Stimulated activated CD4-positive, alpha-beta T cell treated with anti-CD3 and anti-CD28 coated beads, Interleukin-4, amount 100 ng/mL, for 48 hours (primary cell): ENCODE data around the gene CDH12.
"Not testable (repeated sequence)": the region's sequence is repeated elsewhere in the genome, so short reads cannot be mapped to it uniquely, and the experiment has no call there.

Experiments
- DNase-seq, 2 donors: peaks; one replicate each; pipeline ENCODE4 v3.0.0-alpha.2; 2020; ENCODE audit warnings: low read depth in 2 of 2

Gene CDH12

DNA sequence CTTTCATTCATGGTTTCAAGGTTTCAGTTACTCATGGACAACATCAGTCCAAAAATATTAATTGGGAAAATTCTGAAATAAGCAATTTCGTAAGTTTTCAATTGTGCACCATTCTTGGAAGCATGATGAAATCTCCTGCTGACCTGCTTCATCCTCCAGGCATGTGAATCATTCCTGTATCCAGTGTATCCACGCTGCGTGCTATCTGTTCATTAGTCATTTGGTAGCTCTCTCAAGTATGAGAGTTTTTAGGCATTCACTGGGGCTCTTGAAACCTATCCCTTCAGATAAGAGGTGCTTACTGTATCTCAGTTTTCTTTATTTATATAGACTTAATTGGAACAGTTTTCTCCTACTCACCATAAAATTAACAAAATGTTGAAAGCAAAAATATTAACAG lies 293.0 kb downstream of the CDH12 start:
- no peak for DNase-seq

DNA sequence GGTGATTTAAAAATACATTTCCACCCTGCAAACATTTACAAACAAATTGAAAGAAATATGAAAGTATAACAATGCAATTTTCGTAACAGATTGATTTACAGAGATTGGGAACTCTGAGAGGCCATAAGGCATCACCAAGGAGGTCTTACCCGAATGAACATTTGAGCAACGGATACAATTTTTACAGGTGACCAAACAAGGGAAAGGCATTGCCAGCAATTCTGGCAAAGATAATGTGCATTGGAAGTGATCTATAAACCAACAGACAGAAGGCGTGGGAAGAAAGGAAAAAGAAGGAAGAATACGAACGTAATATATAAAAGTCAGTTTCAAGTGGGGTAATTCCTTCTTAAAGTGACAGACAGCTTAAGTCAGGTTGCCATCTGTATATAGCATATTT lies 295.9 kb downstream of the CDH12 start:
- no peak for DNase-seq

DNA sequence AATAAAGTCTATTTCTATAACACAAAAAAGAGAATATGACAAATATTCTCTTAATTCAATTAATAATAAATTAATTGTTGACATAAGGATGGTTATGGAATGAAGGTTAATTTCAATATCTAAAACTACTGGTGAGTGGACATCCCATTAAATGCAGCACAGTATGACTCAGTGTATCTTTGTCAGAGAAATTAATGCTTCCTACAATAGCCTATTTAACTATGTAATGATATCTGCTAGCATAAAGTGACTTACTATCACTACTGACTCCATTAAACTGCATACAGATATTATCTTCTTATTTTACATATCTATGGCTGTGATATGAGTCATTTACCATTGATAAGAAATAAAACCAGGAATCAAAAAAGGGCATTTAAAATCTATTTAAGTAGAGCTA lies 298.7 kb downstream of the CDH12 start:
- DNase-seq = no peak

DNA sequence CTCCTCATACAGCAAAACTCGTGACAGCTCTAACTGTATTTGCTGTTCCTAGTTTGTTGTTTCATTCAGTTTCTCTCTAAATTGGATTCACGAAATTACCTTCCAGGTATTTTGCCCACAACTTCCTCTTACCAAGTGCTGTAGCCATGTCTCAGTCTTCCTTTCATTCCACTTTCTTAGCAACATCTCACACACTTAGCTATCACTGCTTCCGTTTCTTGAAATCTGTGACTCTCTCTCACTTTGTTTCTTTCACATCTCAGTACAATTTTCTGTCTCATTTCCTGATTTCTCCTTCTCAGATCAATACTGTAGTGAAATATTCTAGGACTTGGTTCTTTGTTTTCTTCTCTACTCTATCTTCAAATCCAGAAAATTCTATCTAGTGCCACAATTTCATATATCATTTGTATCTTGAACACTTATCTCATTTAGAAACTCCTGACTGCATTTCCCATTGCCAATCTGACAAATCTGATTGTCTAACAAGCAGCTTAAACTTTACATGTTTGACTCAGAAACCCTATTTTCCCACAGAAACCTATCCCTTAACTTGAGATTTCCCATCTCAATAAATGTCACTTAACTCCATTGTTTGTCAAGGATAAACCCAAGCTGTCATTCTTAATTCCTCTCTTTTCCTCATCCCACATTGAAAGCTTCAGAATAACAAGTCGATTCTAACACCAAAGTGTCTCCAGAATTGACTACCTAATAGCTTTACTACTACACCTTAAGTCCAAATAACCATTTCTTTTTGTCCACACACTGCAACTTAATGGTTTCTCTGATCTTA lies 303.1 kb downstream of the CDH12 start:
- no peak for DNase-seq

DNA sequence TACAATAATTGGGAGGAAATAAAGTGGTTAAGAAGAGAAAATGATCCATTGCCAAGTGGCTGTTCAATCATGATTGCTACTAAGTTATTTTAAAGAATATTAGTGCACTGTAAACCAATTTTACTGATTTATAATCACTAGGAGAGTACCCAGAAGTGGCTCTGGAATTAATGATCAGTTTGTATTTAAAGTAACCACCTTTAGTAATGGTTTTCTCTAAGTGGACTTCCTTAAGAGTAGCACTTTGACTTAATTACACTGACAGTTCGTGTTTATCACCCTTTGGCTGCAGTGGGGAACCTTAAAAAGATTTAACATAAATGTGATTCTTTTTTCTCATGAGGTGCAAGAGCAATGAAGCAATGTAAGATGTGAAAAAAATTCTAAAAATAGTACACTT lies 310.8 kb downstream of the CDH12 start:
- DNase-seq = no peak

DNA sequence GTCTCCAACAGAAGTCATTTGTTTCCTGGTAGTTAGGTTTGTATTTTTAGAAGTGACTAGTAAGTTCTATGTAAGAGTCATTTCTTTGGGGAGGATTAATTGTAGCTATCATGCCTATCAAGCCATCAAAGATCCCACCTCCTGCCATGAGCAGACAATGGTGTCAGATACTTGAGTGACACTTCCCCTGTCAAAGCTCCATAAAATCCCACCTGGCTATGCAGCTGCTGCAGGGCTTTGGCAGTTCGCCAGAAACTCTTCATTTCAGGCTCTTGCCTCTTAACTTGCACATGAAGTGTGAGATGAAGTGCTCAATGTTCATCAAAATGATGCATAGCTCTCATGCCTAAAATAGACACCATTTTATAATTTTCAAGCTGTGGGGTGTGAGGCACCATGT lies 312.1 kb downstream of the CDH12 start:
- DNase-seq = no peak

- no peak for DNase-seq
Measured at GRCh38 chr5:22539762-22540161, 313.4 kb downstream of the CDH12 start.

DNA sequence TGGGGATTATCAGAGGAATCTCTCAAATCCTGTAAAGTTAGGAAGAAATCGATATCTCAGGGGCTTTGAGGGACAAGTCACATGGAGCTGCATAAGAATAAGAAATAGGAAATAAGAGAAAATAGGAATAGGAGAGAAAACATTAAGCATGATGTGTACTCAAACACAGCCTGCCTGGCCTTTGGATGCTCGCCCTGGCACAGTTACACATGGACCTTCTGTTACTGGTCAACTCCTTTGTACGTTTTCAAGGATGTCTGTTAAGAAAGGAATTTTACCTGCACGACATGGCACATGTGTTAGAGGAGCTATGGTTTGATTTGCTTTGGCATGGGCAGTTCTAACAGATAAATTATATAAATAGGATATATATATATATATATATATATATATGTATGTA lies 321.2 kb downstream of the CDH12 start:
- DNase-seq = no peak

GRCh38 chr5:22521521-22521920 lies 331.6 kb downstream of the CDH12 start:
- DNase-seq = no peak

- DNase-seq = not testable (repeated sequence)
Measured at GRCh38 chr5:22516497-22516896, 336.6 kb downstream of the CDH12 start.

DNA sequence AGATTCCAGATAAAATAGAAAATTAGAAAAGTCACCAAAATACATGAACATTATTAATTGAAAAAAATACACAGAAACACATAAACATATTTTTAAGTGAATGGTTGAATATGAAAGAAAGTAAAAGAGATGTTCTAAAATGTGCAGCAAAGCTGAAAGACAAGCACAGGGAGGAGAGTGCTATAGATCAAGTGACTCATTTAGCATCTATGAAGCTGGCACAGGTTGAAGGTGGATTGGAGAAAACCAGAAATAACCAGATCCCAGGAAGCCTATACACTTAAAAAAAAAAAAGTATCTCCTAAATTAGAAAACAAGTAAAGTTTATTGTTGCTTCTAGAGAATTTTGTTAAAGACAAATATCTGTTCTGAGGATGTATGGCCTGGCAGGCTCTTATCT lies 338.9 kb downstream of the CDH12 start:
- no peak for DNase-seq

- DNase-seq = no peak
Measured at GRCh38 chr5:22505891-22506290, 347.3 kb downstream of the CDH12 start.

GRCh38 chr5:22504411-22504810 lies 348.7 kb downstream of the CDH12 start:
- no peak for DNase-seq

GRCh38 chr5:22500556-22500955 lies 352.6 kb downstream of the CDH12 start:
- no peak for DNase-seq

DNA sequence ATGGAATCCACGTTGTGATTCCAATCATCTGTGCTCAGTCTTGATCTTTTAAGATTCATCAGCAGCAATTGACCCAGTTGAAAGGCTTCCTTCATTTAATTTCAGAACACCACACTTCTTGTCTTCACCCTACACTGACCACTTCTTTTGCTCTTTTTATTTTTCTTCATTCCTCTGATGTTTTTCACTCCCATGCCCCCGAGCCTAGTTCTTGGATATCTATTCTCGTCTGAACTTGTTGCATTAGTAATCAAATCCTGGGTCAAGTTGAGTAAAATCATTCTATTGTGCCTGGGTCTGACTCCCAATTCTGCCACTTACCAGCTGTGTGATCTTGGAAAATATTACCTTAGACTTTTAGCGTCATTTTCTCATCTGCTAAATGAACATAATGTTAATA lies 356.5 kb downstream of the CDH12 start:
- DNase-seq = no peak

- DNase-seq = no peak
Measured at GRCh38 chr5:22495016-22495720, 358.0 kb downstream of the CDH12 start.

GRCh38 chr5:22488427-22488826 lies 364.7 kb downstream of the CDH12 start:
- DNase-seq = no peak

- DNase-seq = no peak
Measured at GRCh38 chr5:22480305-22480704, 372.8 kb downstream of the CDH12 start.

- no peak for DNase-seq
Measured at GRCh38 chr5:22473886-22474285, 379.3 kb downstream of the CDH12 start.

DNA sequence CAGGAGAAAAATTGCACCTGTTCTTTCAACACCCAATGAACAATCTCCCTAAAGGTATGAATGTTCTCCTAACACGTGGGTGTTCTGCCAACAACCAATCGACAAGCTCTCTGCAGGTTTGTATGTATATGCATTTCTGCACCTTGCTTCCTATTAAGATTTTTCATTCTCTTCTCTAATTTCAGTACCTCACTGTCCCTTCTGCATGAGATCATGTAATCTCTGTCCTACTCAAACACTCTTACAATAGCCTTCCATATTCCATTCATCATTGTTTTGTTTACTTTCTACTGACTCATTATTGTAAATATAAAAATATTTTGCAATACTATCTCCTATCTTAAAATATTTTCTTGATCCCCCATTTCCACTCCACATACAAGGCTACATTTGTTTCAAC lies 382.0 kb downstream of the CDH12 start:
- DNase-seq = no peak

- DNase-seq = no peak
Measured at GRCh38 chr5:22470408-22470807, 382.7 kb downstream of the CDH12 start.

GRCh38 chr5:22465616-22466015 lies 387.5 kb downstream of the CDH12 start:
- DNase-seq = no peak

GRCh38 chr5:22465177-22465576 lies 388.0 kb downstream of the CDH12 start:
- no peak for DNase-seq
